Measurements from ENCODE around the gene CHD9. TPM values are rescaled to one million over a fixed set of nuclear protein-coding genes. Genes with fewer than 3 reads are reported as not detected.
"Not testable (repeated sequence)": the region's sequence is repeated elsewhere in the genome, so short reads cannot be mapped to it uniquely, and the experiment has no call there.

CHD9 gene
- total RNA-seq, 2 donors from 2014 or later: 10.8 to 15.9 TPM

- H3K36me3 Mint-ChIP-seq: no peaks in the 10 kb centered on the region
- H3K9me3 Mint-ChIP-seq: no peaks in the 10 kb centered on the region
- H3K27ac Mint-ChIP-seq: peak overlapping the region in 1 of 2 donors; percentile 60
- DNase-seq (ENCODE audit: low spot score in 2 of 2) (peak; percentile 43 to 67), ATAC-seq (peak; percentile 91 to 95)
These were observed 6.9 kb downstream of the CHD9 start for GRCh38 chr16:53061701-53062159.

GRCh38 chr16:53064081-53064578 is 9.3 kb downstream of the CHD9 start:
- DNase-seq (ENCODE audit: low spot score in 2 of 2) (no peak), ATAC-seq (no peak)
- no peak overlapping the region for H3K27ac Mint-ChIP-seq
- no peaks in the 10 kb centered on the region for H3K36me3 Mint-ChIP-seq
- H3K9me3 Mint-ChIP-seq: no peaks in the 10 kb centered on the region

DNA sequence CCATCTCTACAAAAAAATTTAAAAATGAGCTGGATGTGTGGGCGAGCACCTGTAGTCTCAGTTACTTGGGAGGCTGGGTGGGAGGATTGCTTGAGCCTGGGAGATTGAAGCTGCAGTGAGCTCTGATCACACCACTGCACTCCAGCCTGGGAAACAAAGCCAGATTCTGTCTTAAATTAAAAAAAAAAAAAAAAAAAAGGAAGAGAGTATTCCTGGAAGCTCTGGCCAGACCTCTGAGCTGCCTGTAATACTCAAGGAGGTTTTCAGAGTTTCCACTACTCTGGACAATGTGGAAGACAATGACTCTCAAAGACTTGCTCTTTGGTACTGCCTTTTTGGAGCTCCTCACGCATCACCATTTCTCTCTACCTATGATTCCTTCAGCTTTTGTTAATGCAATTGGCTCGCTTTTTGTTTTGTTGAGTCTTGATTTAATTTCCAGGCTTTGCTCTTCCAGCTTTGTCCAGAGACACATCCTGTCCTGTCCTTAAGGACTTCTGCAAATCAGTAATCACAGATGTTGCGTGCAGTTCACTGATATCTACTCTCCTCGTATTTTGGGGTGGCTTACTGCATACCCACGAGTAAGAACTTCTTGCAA is 10.8 kb downstream of the CHD9 start:
- DNase-seq (ENCODE audit: low spot score in 2 of 2): no peak
- Mint-ChIP-seq H3K27ac (no peak overlapping the region), H3K36me3 (no peaks in the 10 kb centered on the region), H3K9me3 (no peaks in the 10 kb centered on the region)
- ATAC-seq: no peak

DNA sequence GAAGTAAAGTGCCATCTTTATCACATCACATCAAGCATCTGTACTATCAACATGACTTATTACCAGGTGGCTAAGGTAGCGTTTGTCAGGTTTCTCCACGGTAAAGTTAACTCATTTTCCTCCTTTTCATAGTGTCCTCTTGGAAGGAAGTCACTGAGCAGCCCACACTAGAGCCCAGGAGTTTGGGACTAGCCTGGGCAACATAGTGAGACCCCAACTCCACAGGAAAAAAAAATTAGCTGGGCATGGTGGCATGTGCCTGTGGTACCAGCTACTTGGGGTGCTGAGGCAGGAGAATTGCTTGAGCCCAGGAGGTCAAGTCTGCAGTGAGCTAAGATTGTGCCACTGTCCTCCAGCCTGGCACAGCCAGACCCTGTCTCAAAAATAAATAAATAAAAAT is 12.9 kb downstream of the CHD9 start:
- Mint-ChIP-seq H3K36me3 (no peaks in the 10 kb centered on the region), H3K27ac (no peak overlapping the region), H3K9me3 (no peaks in the 10 kb centered on the region)
- ATAC-seq: no peak
- DNase-seq (ENCODE audit: low spot score in 2 of 2): no peak

- ATAC-seq: no peak
- no peaks in the 10 kb centered on the region for H3K36me3 Mint-ChIP-seq
- H3K27ac Mint-ChIP-seq: no peak overlapping the region
- DNase-seq (ENCODE audit: low spot score in 2 of 2): no peak
- no peaks in the 10 kb centered on the region for H3K9me3 Mint-ChIP-seq
These were observed 13.6 kb downstream of the CHD9 start for GRCh38 chr16:53068423-53068833.

- no peaks in the 10 kb centered on the region for H3K9me3 Mint-ChIP-seq
- no peak for ATAC-seq
These were observed 15.0 kb downstream of the CHD9 start for GRCh38 chr16:53069772-53070171.

DNA sequence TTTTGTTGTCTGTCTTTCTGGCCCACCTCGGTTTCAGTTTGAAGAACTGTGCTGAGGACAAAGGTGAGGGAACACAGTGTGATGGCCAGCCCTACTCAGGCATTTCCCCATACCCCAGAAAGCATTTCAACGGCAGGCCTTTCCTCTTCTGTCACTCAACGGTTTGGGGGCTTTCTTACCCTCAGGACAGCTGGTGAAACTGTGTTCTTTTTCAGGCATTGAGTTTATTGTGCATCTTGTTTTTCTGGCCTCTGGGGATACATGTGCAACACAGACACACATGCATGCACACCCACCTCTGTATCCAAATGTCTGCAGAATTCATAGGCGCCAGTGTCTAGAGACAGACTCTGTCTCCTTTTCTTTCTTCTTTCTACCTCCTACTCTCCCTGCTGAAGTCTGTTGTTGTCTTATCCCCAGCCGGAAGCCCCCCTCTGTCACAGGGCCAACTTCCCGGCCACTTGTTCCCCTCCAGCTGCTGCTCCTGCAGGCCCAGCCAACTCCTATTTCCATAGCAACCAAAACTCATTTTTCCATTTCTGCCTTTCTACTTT is 17.0 kb downstream of the CHD9 start:
- DNase-seq (ENCODE audit: low spot score in 2 of 2): no peak
- Mint-ChIP-seq H3K36me3 (peaks cover 11 to 15% of the 10 kb centered on the region in 2 donors), H3K9me3 (peaks cover 0 to 6% of the 10 kb centered on the region in 2 donors), H3K27ac (no peak overlapping the region)
- no peak for ATAC-seq

More at GRCh38 chr16:53069772-53070171, 15.0 kb downstream of the CHD9 start:
- Mint-ChIP-seq H3K27ac (no peak overlapping the region), H3K36me3 (peaks cover 11 to 13% of the 10 kb centered on the region in 2 donors)
- DNase-seq (ENCODE audit: low spot score in 2 of 2): no peak

DNA sequence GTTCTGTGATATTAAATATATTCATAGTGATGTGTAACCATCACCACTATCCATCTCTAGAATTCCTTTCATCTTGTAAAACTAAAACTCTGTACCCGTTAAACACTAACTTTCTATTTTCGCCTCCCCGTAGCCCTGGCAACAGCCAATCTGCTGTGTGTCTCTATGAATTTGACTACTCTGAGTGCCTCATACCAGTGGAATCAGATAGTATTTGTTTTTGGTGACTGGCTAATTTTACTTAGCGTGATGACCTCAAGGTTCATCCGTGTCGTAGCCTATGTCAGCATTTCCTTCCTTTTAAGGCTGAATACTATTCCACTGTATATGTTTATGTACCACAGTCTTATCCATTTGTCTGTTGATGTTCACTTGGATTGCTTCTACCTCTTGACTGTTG is 18.2 kb downstream of the CHD9 start:
- no peak for DNase-seq (ENCODE audit: low spot score in 2 of 2)
- Mint-ChIP-seq H3K36me3 (peaks cover 11 to 15% of the 10 kb centered on the region in 2 donors), H3K27ac (no peak overlapping the region), H3K9me3 (peaks cover 0 to 6% of the 10 kb centered on the region in 2 donors)
- no peak for ATAC-seq

DNA sequence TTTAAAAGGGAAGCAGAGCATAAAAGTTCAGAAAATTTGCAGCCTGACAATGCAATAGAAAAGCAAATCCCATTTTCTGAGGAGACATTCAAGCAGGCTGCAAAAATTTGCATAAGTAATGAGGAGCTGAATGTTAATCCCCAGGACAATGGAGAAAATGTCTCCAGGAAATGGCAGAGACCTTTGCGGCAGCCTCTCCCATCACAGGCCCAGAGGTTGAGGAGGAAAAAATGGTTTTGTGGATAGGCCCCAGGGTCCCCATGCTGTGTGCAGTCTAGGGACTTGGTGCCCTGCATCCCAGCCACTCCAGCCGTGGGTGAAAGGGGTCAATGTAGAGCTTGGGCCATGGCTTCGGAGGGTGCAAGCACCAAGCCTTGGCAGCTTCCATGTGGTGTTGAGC is 19.5 kb downstream of the CHD9 start:
- not testable (repeated sequence) for DNase-seq (ENCODE audit: low spot score in 2 of 2); H3K27ac Mint-ChIP-seq; H3K9me3 Mint-ChIP-seq; ATAC-seq
- H3K36me3 Mint-ChIP-seq: peaks cover 11 to 15% of the 10 kb centered on the region in 2 donors

- not testable (repeated sequence) for H3K27ac Mint-ChIP-seq; DNase-seq (ENCODE audit: low spot score in 2 of 2); ATAC-seq; H3K9me3 Mint-ChIP-seq
- H3K36me3 Mint-ChIP-seq: peaks cover 11 to 15% of the 10 kb centered on the region in 2 donors
These were observed 20.7 kb downstream of the CHD9 start for GRCh38 chr16:53075461-53075860.

DNA sequence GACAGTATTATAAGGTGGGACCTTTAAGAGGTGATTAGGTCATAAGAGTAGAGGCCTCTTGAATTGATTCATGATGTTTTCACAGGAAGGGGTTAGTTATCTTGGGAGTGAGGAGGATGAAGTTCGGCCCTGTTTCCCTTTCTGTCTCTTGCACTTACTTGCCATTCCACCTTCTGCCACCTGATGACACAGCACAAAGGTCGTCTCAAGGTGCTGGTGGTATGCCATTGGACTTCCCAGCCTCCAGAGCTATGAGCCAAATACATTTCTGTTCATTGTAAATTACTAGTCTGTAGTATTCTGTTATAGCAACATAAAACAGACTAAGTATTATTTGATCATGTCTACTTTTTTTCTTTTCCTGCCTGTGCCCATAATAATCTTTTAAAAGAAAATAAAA is 23.5 kb downstream of the CHD9 start:
- DNase-seq (ENCODE audit: low spot score in 2 of 2) (no peak), ATAC-seq (no peak)
- peaks cover 0 to 6% of the 10 kb centered on the region in 2 donors for H3K9me3 Mint-ChIP-seq
- no peak overlapping the region for H3K27ac Mint-ChIP-seq
- H3K36me3 Mint-ChIP-seq: peaks cover 11 to 15% of the 10 kb centered on the region in 2 donors

- DNase-seq (ENCODE audit: low spot score in 2 of 2) (no peak), ATAC-seq (no peak)
- Mint-ChIP-seq H3K27ac (no peak overlapping the region), H3K9me3 (peaks cover 0 to 6% of the 10 kb centered on the region in 2 donors), H3K36me3 (peaks cover 7 to 11% of the 10 kb centered on the region in 2 donors)
These were observed 24.1 kb downstream of the CHD9 start for GRCh38 chr16:53078765-53079485.

GRCh38 chr16:53080345-53081031 is 25.7 kb downstream of the CHD9 start:
- Mint-ChIP-seq H3K36me3 (no peaks in the 10 kb centered on the region), H3K9me3 (peaks cover 0 to 3% of the 10 kb centered on the region in 2 donors), H3K27ac (no peak overlapping the region)
- ATAC-seq (no peak), DNase-seq (ENCODE audit: low spot score in 2 of 2) (no peak)

DNA sequence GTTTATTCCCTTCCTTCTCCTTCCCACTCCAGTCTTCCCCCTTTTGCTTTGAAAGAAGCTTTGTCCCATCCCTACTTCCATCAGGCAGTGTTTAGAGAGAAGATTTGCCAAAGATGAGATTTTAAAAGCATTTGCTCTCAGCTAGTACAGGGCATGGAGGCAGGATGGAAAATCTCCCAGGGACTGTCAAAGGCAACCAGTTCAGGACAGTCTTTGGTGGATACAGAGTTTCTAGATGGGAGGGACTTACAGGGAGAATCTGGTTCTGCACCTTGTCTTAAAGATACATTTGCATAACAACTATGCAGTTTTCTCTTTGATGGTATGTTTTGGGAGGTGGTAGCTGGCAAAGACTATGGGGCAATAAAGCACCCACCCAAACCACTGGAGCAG is 26.2 kb downstream of the CHD9 start:
- ATAC-seq (no peak), DNase-seq (ENCODE audit: low spot score in 2 of 2) (no peak)
- Mint-ChIP-seq H3K9me3 (no peaks in the 10 kb centered on the region), H3K36me3 (no peaks in the 10 kb centered on the region), H3K27ac (no peak overlapping the region)

GRCh38 chr16:53081686-53082407 is 27.1 kb downstream of the CHD9 start:
- Mint-ChIP-seq H3K9me3 (no peaks in the 10 kb centered on the region), H3K27ac (no peak overlapping the region), H3K36me3 (no peaks in the 10 kb centered on the region)
- ATAC-seq (no peak), DNase-seq (ENCODE audit: low spot score in 2 of 2) (no peak)

DNA sequence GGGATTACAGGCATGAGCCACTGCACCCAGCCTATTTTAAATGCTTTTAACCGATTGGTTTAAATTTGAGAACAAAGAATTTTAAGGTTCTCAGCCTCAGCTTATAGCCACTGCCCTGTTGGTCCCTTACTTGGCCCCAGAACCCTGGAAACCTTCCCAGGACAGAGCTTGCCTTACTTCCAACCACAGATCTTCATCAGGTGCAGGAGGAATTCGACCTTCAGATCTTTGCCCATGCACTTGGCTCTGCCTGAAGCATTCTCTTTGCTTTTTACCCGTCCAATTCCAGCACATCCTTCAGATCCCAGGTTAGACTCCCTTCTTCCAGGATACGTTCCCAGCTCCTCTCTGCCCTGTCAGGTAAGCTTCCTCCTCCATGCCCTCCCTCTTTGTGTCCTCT is 27.7 kb downstream of the CHD9 start:
- Mint-ChIP-seq H3K36me3 (no peaks in the 10 kb centered on the region), H3K9me3 (no peaks in the 10 kb centered on the region), H3K27ac (no peak overlapping the region)
- ATAC-seq: no peak
- no peak for DNase-seq (ENCODE audit: low spot score in 2 of 2)

Data from activated naive CD4-positive, alpha-beta T cell treated with anti-CD3 and anti-CD28 coated beads, Interleukin-2, amount 50 U/mL, for 72 hours (primary cell).